HEK293T (cell line): ENCODE measurements around the gene APOO.

Source experiments
- ARNT ChIP-seq: fragments of 450-650 bp; IDR thresholded peaks from 2 replicates; pipeline ENCODE4 v1.6.1; 2017; ENCODE audit warnings: mild to moderate bottlenecking
- ELF4 ChIP-seq: fragments of 450-650 bp; IDR thresholded peaks from 2 replicates; pipeline ENCODE4 v1.6.1; 2017; ENCODE audit warnings: antibody characterized with exemption
- FOXA1 ChIP-seq: fragments of 450-650 bp; IDR thresholded peaks from 2 replicates; pipeline ENCODE4 v1.6.1; 2016; ENCODE audit warnings: mild to moderate bottlenecking
- FOXK2 ChIP-seq: fragments of 450-650 bp; IDR thresholded peaks from 2 replicates; pipeline ENCODE4 v1.6.1; 2016; ENCODE audit warnings: mild to moderate bottlenecking
- HDGF ChIP-seq: fragments of 450-650 bp; IDR thresholded peaks from 2 replicates; pipeline ENCODE4 v1.6.1; 2017; ENCODE audit warnings: antibody characterized with exemption, borderline replicate concordance
- L3MBTL2 ChIP-seq: fragments of 450-650 bp; conservative IDR thresholded peaks from 2 replicates; pipeline ENCODE4 v1.6.1; 2016; ENCODE audit warnings: mild to moderate bottlenecking
- LEF1 ChIP-seq: fragments of 450-650 bp; IDR thresholded peaks from 2 replicates; pipeline ENCODE4 v1.6.1; 2017; ENCODE audit warnings: mild to moderate bottlenecking, borderline replicate concordance
- NFRKB ChIP-seq: fragments of 450-650 bp; IDR thresholded peaks from 2 replicates; pipeline ENCODE4 v1.6.1; 2016; ENCODE audit warnings: mild to moderate bottlenecking, moderate library complexity
- PKNOX1 ChIP-seq: fragments of 450-650 bp; IDR thresholded peaks from 2 replicates; pipeline ENCODE4 v1.6.1; 2016
- SP1 ChIP-seq: fragments of 450-650 bp; IDR thresholded peaks from 2 replicates; pipeline ENCODE4 v1.6.1; 2017
- SUZ12 ChIP-seq: fragments of 450-650 bp; IDR thresholded peaks from 2 replicates; pipeline ENCODE4 v1.6.1; 2016; ENCODE audit warnings: mild to moderate bottlenecking
- TARDBP ChIP-seq: fragments of 450-650 bp; IDR thresholded peaks from 2 replicates; pipeline ENCODE4 v1.6.1; 2016
- ZNF384 ChIP-seq: fragments of 450-650 bp; IDR thresholded peaks from 2 replicates; pipeline ENCODE4 v1.6.1; 2016

DNA sequence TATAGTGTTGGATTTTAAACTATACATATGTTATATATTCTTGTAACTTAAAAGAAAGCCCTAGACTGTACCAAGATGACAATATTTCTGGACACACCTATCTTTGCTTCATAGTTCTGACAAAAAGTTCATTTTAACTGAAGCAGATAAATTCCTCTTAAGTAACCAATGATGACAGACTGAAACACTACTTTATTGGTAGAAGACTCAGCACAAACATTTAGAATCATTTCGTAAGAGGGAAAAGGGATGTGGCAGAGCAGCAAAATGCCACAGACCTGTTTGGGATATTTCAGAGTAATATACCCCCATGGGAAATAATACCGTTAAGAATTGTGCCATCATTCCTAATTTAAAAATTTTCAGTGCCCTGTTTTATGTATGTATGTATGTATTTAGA, 56.2 kb downstream of the APOO start:
- TF ChIP-seq ELF4: no peak
- TF ChIP-seq FOXK2: no peak
- no peak for TF ChIP-seq SP1
- TF ChIP-seq SUZ12: no peak
- TF ChIP-seq TARDBP: no peak
- no peak for TF ChIP-seq NFRKB
- no peak for TF ChIP-seq HDGF
- TF ChIP-seq ARNT: no peak
- no peak for TF ChIP-seq L3MBTL2
- TF ChIP-seq ZNF384: no peak
- no peak for TF ChIP-seq FOXA1
- TF ChIP-seq PKNOX1: no peak
- TF ChIP-seq LEF1: no peak
